Measurements from ENCODE around the gene CCDC85A. TPM values are rescaled to one million over a fixed set of nuclear protein-coding genes. Genes with fewer than 3 reads are reported as not detected.

The CCDC85A gene
- total and polyA plus RNA-seq, 10 donors = 0.07 to 2.6 (median 0.77) TPM

DNA sequence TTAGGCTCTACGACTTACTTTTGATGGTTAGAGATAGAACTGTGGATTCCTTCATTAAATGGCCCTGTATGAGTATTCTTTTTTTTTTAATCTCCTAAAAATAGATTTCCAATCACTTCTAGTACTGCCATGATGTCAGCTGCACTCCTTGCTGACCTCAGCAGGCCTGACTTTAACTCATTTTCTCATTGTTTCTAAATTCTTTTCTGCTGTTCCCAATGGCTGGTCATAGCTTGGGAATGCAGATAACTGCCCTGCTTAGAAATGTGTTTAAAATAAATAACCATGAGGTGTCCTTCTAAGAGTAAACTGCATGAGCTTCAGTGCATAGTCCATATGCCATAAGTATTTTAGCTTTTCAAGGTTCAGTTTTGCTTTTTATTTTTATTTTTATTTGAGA is 15.7 kb downstream of the CCDC85A start:
- Histone ChIP-seq H3K4me3 (no peak overlapping the region), H3K27me3 (replicated peaks in 1 of 7) (no peaks in the 10 kb centered on the region), H3K4me1 (no peaks in the 10 kb centered on the region), H3K27ac (no peak overlapping the region), H3K9me3 (no peaks in the 10 kb centered on the region), H3K36me3 (no peaks in the 10 kb centered on the region)
- intact Hi-C loops (cut with DNase I; ENCODE audit: low total_unique reads) = no loop called here
- DNase-seq = no peak
- TF ChIP-seq POLR2A (IDR thresholded peaks at IDR 0.05) (no peak), POLR2AphosphoS5 (IDR thresholded peaks at IDR 0.05) (no peak)
- TF ChIP-seq, protein P1, sequence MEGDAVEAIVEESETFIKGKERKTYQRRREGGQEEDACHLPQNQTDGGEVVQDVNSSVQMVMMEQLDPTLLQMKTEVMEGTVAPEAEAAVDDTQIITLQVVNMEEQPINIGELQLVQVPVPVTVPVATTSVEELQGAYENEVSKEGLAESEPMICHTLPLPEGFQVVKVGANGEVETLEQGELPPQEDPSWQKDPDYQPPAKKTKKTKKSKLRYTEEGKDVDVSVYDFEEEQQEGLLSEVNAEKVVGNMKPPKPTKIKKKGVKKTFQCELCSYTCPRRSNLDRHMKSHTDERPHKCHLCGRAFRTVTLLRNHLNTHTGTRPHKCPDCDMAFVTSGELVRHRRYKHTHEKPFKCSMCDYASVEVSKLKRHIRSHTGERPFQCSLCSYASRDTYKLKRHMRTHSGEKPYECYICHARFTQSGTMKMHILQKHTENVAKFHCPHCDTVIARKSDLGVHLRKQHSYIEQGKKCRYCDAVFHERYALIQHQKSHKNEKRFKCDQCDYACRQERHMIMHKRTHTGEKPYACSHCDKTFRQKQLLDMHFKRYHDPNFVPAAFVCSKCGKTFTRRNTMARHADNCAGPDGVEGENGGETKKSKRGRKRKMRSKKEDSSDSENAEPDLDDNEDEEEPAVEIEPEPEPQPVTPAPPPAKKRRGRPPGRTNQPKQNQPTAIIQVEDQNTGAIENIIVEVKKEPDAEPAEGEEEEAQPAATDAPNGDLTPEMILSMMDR (IDR thresholded peaks at IDR 0.05 in 8 of 11, conservative IDR thresholded peaks at IDR 0.05 in 3 of 11) = no peak
- WGBS, 5 donors = 78 to 89% (median 86%) methylated on average over 1 of the region's 1 CpG

- no peaks in the 10 kb centered on the region for H3K36me3 ChIP-seq
- no peaks in the 10 kb centered on the region for H3K9me3 ChIP-seq
- DNase-seq = no peak
- TF ChIP-seq POLR2A (IDR thresholded peaks at IDR 0.05) (no peak), POLR2AphosphoS5 (IDR thresholded peaks at IDR 0.05) (no peak)
- TF ChIP-seq, protein P1 (IDR thresholded peaks at IDR 0.05 in 8 of 11, conservative IDR thresholded peaks at IDR 0.05 in 3 of 11) = no peak
- H3K4me3 ChIP-seq = no peak overlapping the region
- intact Hi-C loops (cut with DNase I; ENCODE audit: low total_unique reads) = no loop called here
- H3K4me1 ChIP-seq = no peaks in the 10 kb centered on the region
- H3K27ac ChIP-seq = no peak overlapping the region
- H3K27me3 ChIP-seq (replicated peaks in 1 of 7) = no peaks in the 10 kb centered on the region
- WGBS, 5 donors = 81 to 86% (median 83%) methylated on average over 3 of the region's 3 CpGs
These were observed 18.8 kb downstream of the CCDC85A start for GRCh38 chr2:56202381-56203121.

- 81 to 91% (median 84%) methylated on average over 3 of the region's 3 CpGs for WGBS, 5 donors
- H3K4me3 ChIP-seq = no peak overlapping the region
- no peaks in the 10 kb centered on the region for H3K27me3 ChIP-seq (replicated peaks in 1 of 7)
- H3K27ac ChIP-seq = no peak overlapping the region
- intact Hi-C loops (cut with DNase I; ENCODE audit: low total_unique reads) = no loop called here
- DNase-seq = no peak
- no peaks in the 10 kb centered on the region for H3K36me3 ChIP-seq
- no peaks in the 10 kb centered on the region for H3K4me1 ChIP-seq
- H3K9me3 ChIP-seq = no peaks in the 10 kb centered on the region
- TF ChIP-seq, protein P1 (IDR thresholded peaks at IDR 0.05 in 8 of 11, conservative IDR thresholded peaks at IDR 0.05 in 3 of 11) = no peak
- TF ChIP-seq POLR2AphosphoS5 (IDR thresholded peaks at IDR 0.05) = no peak
- no peak for TF ChIP-seq POLR2A (IDR thresholded peaks at IDR 0.05)
These were observed 20.8 kb downstream of the CCDC85A start for GRCh38 chr2:56204556-56204955.

- intact Hi-C loops (cut with DNase I; ENCODE audit: low total_unique reads) = no loop called here
- H3K9me3 ChIP-seq = no peaks in the 10 kb centered on the region
- no peaks in the 10 kb centered on the region for H3K4me1 ChIP-seq
- no peaks in the 10 kb centered on the region for H3K36me3 ChIP-seq
- no peak for TF ChIP-seq POLR2A (IDR thresholded peaks at IDR 0.05)
- TF ChIP-seq, protein P1 (IDR thresholded peaks at IDR 0.05 in 8 of 11, conservative IDR thresholded peaks at IDR 0.05 in 3 of 11) = no peak
- TF ChIP-seq POLR2AphosphoS5 (IDR thresholded peaks at IDR 0.05) = no peak
- H3K4me3 ChIP-seq = no peak overlapping the region
- DNase-seq = no peak
- H3K27me3 ChIP-seq (replicated peaks in 1 of 7) = no peaks in the 10 kb centered on the region
- no peak overlapping the region for H3K27ac ChIP-seq
- 0 to 91% (median 0%) methylated on average over 1 of the region's 1 CpG for WGBS, 5 donors
These were observed 22.5 kb downstream of the CCDC85A start for GRCh38 chr2:56206250-56206649.

Measured in spleen (tissue), 11 donors.